SU-DHL-6 (cell line): Measurements from ENCODE around the gene EMC9.

ENCODE experiments used
- H2AFZ ChIP-seq: fragments of 200-600 bp; sonication (generic); 2 replicates; pipeline ENCODE4 v1.6.1; 2014; ENCODE audit warnings: low read depth, mild to moderate bottlenecking, moderate library complexity, mixed read lengths, antibody characterized with exemption, low read length; ENCODE audit not compliant: severe bottlenecking
- H3F3A ChIP-seq: fragments of 200-600 bp; shearing (Covaris generic); 2 replicates; pipeline ENCODE4 v1.6.0; 2016; ENCODE audit warnings: antibody characterized with exemption, mild to moderate bottlenecking; ENCODE audit not compliant: insufficient read depth
- H3K27ac ChIP-seq: fragments of 200-600 bp; sonication (generic); 2 replicates; pipeline ENCODE4 v1.5.1; 2016; ENCODE audit warnings: low read depth, mild to moderate bottlenecking, low read length, moderate library complexity, mixed read lengths
- H3K27me3 ChIP-seq: fragments of 200-600 bp; sonication (generic), shearing (Covaris generic); 2 replicates; pipeline ENCODE4 v1.6.0; 2014; ENCODE audit warnings: mild to moderate bottlenecking, low read length
- H3K36me3 ChIP-seq: fragments of 200-600 bp; sonication (generic); 2 replicates; pipeline ENCODE4 v1.6.1; 2014; ENCODE audit warnings: mild to moderate bottlenecking, low read length, mixed read lengths
- H3K4me2 ChIP-seq: fragments of 300-600, 200-600 bp; shearing (Covaris generic), sonication (generic); 2 replicates; pipeline ENCODE4 v1.6.0; 2014; ENCODE audit warnings: low read length, low read depth, mild to moderate bottlenecking; ENCODE audit not compliant: poor library complexity, severe bottlenecking
- H3K4me3 ChIP-seq: fragments of 200-600 bp; sonication (generic); 2 replicates; pipeline ENCODE4 v1.5.1; 2014; ENCODE audit warnings: antibody characterized with exemption, low read length, mild to moderate bottlenecking, mixed read lengths; ENCODE audit not compliant: insufficient read depth, poor library complexity, severe bottlenecking
- H3K79me2 ChIP-seq: fragments of 200-600 bp; sonication (generic); 2 replicates; pipeline ENCODE4 v1.6.1; 2014; ENCODE audit warnings: mild to moderate bottlenecking, low read length, moderate library complexity; ENCODE audit not compliant: insufficient read depth
- H3K9ac ChIP-seq: fragments of 200-600 bp; sonication (generic); 2 replicates; pipeline ENCODE4 v1.7.0; 2014; ENCODE audit warnings: mild to moderate bottlenecking, low read length
- H3K9me2 ChIP-seq: fragments of 200-600 bp; sonication (generic); replicated peaks from 2 replicates; pipeline ENCODE4 v1.6.1; 2014; ENCODE audit warnings: low read length; ENCODE audit not compliant: insufficient read depth
- H3K9me3 ChIP-seq: fragments of 200-600 bp; sonication (generic); 2 replicates; pipeline ENCODE4 v1.6.1; 2014; ENCODE audit warnings: low read length, mixed read lengths; ENCODE audit not compliant: insufficient read depth
- H4K20me1 ChIP-seq: fragments of 200-600 bp; sonication (generic); 2 replicates; pipeline ENCODE4 v1.6.1; 2014; ENCODE audit warnings: low read depth, mild to moderate bottlenecking, antibody characterized with exemption, low read length, moderate library complexity, mixed read lengths
- EZH2phosphoT487 ChIP-seq: fragments of 200-600 bp; sonication (generic), shearing (Covaris generic); conservative IDR thresholded peaks from 2 replicates; pipeline ENCODE4 v1.6.1; 2018; ENCODE audit warnings: mild to moderate bottlenecking, antibody characterized with exemption, low read length, moderate library complexity, mixed read lengths
- TF ChIP-seq, protein P1 (sequence below): fragments of 200-600 bp; sonication (generic); IDR thresholded peaks from one replicate; pipeline ENCODE4 v1.5.1; 2017; ENCODE audit warnings: antibody characterized with exemption, mild to moderate bottlenecking, low read length, moderate library complexity; ENCODE audit not compliant: insufficient read depth, poor library complexity, severe bottlenecking

EMC9 gene, protein sequence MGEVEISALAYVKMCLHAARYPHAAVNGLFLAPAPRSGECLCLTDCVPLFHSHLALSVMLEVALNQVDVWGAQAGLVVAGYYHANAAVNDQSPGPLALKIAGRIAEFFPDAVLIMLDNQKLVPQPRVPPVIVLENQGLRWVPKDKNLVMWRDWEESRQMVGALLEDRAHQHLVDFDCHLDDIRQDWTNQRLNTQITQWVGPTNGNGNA

DNA sequence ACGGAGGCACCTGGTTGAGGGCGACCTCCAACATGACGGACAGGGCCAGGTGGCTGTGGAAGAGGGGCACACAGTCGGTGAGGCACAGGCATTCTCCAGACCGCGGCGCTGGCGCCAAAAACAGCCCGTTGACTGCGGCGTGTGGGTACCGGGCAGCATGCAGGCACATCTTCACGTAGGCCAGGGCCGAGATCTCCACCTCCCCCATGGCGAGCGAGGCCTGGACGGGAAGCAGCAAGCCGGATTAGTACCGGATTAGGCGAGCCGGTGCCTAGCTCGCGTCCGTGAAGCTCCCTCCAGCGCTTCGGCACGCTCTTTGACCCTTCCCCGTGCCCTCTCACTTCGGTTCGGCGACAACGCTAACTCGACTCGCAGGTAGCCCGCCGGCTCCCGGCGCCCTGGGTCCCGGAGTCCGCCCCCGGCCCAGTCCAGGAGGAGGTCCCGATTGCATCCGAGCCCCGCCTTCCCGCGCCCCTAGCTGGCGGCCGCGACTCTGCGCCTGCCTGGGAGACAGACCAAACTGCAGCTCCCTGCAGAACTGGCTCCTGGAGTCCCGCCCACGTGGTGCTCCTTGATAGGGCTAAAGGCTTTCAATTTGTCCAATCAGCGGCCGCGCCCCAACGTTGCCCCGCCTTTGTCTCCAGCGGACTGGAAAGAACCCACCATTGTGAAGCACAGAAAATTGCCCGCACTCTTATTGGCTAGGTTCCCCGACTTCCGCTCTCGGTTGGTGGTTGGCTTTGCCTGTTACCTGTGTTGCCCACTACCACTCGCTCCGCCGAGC lies at the start of gene EMC9:
Gene EMC9, minus strand, starts transcription at position 495 of the 784 bp plus-strand sequence. Its CDS starts 287 bp downstream, at position 208.
- Histone ChIP-seq H3K4me3 (peak within 1 kb of the TSS; percentile 73), H3F3A (peaks cover 36% of the 10 kb centered on the region), H3K36me3 (0 out of 2 replicates have a peak, but pooled peaks cover 6% of the 10 kb centered on the region), H3K9ac (peak within 1 kb of the TSS; percentile 80), H3K79me2 (peaks cover 32% of the 10 kb centered on the region), H4K20me1 (no peaks in the 10 kb centered on the region), H3K4me2 (peak within 1 kb of the TSS; percentile 89), H3K9me2 (no peaks in the 10 kb centered on the region), H2AFZ (peak within 1 kb of the TSS; percentile 84), H3K27ac (peak within 1 kb of the TSS; percentile 87), H3K9me3 (no peaks in the 10 kb centered on the region), H3K27me3 (no peaks in the 10 kb centered on the region)
- TF ChIP-seq EZH2phosphoT487: no peak
- TF ChIP-seq, protein P1, sequence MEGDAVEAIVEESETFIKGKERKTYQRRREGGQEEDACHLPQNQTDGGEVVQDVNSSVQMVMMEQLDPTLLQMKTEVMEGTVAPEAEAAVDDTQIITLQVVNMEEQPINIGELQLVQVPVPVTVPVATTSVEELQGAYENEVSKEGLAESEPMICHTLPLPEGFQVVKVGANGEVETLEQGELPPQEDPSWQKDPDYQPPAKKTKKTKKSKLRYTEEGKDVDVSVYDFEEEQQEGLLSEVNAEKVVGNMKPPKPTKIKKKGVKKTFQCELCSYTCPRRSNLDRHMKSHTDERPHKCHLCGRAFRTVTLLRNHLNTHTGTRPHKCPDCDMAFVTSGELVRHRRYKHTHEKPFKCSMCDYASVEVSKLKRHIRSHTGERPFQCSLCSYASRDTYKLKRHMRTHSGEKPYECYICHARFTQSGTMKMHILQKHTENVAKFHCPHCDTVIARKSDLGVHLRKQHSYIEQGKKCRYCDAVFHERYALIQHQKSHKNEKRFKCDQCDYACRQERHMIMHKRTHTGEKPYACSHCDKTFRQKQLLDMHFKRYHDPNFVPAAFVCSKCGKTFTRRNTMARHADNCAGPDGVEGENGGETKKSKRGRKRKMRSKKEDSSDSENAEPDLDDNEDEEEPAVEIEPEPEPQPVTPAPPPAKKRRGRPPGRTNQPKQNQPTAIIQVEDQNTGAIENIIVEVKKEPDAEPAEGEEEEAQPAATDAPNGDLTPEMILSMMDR: no peak

DNA sequence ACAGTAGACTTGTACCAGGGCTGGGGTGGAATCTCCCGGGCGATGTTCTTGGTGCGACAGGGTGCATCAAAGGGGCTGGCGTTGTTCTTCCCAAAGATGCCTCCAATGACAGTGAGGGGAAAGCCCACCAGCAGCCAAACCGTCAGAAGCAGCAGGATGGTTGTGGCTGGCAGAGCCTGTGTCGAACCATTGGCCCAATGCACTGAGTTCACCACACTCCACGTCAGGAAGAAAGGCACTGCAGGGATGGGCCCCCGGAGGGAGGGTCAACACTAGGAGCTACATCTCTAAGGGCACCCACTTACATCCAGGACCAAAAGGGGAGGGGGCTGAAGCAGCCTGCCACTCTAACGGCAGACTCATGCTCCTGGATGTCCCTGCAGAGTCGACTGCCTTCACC lies 49.0 kb upstream of the EMC9 start:
- Histone ChIP-seq H3K27me3 (no peaks in the 10 kb centered on the region), H3K36me3 (no peaks in the 10 kb centered on the region), H3K9ac (no peak overlapping the region), H3K9me3 (no peaks in the 10 kb centered on the region), H3K79me2 (peaks cover 10% of the 10 kb centered on the region; the same call in 1 of the 2 replicates), H3K4me2 (no peak overlapping the region), H4K20me1 (no peaks in the 10 kb centered on the region), H3F3A (peaks cover 18% of the 10 kb centered on the region), H3K4me3 (no peak overlapping the region), H2AFZ (no peak overlapping the region), H3K9me2 (no peaks in the 10 kb centered on the region), H3K27ac (no peak overlapping the region)
- TF ChIP-seq, protein P1: no peak
- no peak for TF ChIP-seq EZH2phosphoT487

DNA sequence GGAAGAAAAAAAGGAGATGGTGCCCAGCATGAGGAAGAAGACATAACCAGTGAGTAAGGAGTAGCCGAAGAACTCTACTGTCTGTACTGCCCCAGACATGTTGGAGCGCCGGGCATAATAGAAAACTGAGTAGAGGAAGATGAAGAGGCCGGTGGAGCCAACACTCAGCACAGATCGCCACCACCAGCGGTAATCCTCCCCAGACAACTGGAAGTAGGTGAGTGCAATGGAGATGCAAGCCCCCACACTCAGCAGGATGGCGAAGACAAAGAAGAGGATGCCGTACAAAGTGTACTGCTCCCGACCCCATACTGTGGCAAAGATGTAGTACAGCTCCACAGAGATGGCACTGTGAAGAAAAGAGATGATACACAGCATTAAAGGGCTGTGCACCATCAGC lies 48.1 kb upstream of the EMC9 start:
- H3K79me2 ChIP-seq: peaks cover 5% of the 10 kb centered on the region; the same call in 1 of the 2 replicates
- peak overlapping the region; percentile 72 for H3K9ac ChIP-seq
- H2AFZ ChIP-seq: peak overlapping the region; percentile 56
- H3K4me3 ChIP-seq: no peak overlapping the region
- H3K27ac ChIP-seq: peak overlapping the region; percentile 63
- TF ChIP-seq, protein P1: no peak
- no peak for TF ChIP-seq EZH2phosphoT487
- no peaks in the 10 kb centered on the region for H3K27me3 ChIP-seq
- H3F3A ChIP-seq: peaks cover 14% of the 10 kb centered on the region
- H3K9me2 ChIP-seq: no peaks in the 10 kb centered on the region
- H3K4me2 ChIP-seq: peak overlapping the region; percentile 71
- H3K36me3 ChIP-seq: no peaks in the 10 kb centered on the region
- no peaks in the 10 kb centered on the region for H4K20me1 ChIP-seq
- H3K9me3 ChIP-seq: no peaks in the 10 kb centered on the region
